ENCODE data around the gene TNFAIP8L3. TPM values are rescaled to one million over a fixed set of nuclear protein-coding genes. Genes with fewer than 3 reads are reported as not detected.

Gene TNFAIP8L3
- total RNA-seq, 1 donor from 2014 or later, result not detected

- H3K79me2 ChIP-seq (ENCODE audit: low read depth), result no peaks in the 10 kb centered on the region
Observed at GRCh38 chr15:51075826-51076523, 18.7 kb downstream of the TNFAIP8L3 start.

GRCh38 chr15:51075364-51075763 lies 19.3 kb downstream of the TNFAIP8L3 start:
- no peaks in the 10 kb centered on the region for H3K4me1 ChIP-seq
- TF ChIP-seq EZH2 (IDR thresholded peaks at IDR 0.05) (no peak), EZH2phosphoT487 (IDR thresholded peaks at IDR 0.05) (no peak)
- H3K79me2 ChIP-seq (ENCODE audit: low read depth), result no peaks in the 10 kb centered on the region
- H3K27me3 ChIP-seq, result no peaks in the 10 kb centered on the region
- no peak overlapping the region for H3K9ac ChIP-seq
- no peak overlapping the region for H3K27ac ChIP-seq
- Mint-ChIP-seq H3K27ac (no peak overlapping the region), H3K27me3 (ENCODE audit: insufficient read depth, low read depth) (peaks cover 3% of the 10 kb centered on the region), H3K4me3 (no peak overlapping the region), H3K4me1 (peaks cover 2% of the 10 kb centered on the region), H3K9me3 (no peaks in the 10 kb centered on the region), H3K36me3 (no peaks in the 10 kb centered on the region)
- no peaks in the 10 kb centered on the region for H4K20me1 ChIP-seq (ENCODE audit: low read depth)
- no peak for DNase-seq (ENCODE audit: low spot score)
- H2AFZ ChIP-seq (replicated peaks), result no peak overlapping the region
- H3F3A ChIP-seq (ENCODE audit: low read depth), result no peaks in the 10 kb centered on the region
- no peaks in the 10 kb centered on the region for H3K36me3 ChIP-seq
- no peak overlapping the region for H3K4me2 ChIP-seq
- H3K9me3 ChIP-seq (ENCODE audit: low read depth), result no peaks in the 10 kb centered on the region
- no peak overlapping the region for H3K4me3 ChIP-seq

More at GRCh38 chr15:51075826-51076523, 18.7 kb downstream of the TNFAIP8L3 start:
- Mint-ChIP-seq H3K27me3 (ENCODE audit: insufficient read depth, low read depth) (peaks cover 3% of the 10 kb centered on the region), H3K27ac (no peak overlapping the region), H3K4me1 (peaks cover 2% of the 10 kb centered on the region), H3K4me3 (no peak overlapping the region), H3K9me3 (no peaks in the 10 kb centered on the region), H3K36me3 (no peaks in the 10 kb centered on the region)
- no peak for DNase-seq (ENCODE audit: low spot score)
- H4K20me1 ChIP-seq (ENCODE audit: low read depth), result no peaks in the 10 kb centered on the region
- no peak for TF ChIP-seq CTCF (IDR thresholded peaks at IDR 0.05)
- no peak for TF ChIP-seq EZH2phosphoT487 (IDR thresholded peaks at IDR 0.05)
- no peak for TF ChIP-seq EZH2 (IDR thresholded peaks at IDR 0.05)
- no peaks in the 10 kb centered on the region for H3K27me3 ChIP-seq
- H3K4me3 ChIP-seq, result no peak overlapping the region
- H3K9me3 ChIP-seq (ENCODE audit: low read depth), result no peaks in the 10 kb centered on the region
- H3K4me1 ChIP-seq, result no peaks in the 10 kb centered on the region
- no peak overlapping the region for H3K9ac ChIP-seq
- no peak overlapping the region for H3K27ac ChIP-seq
- no peaks in the 10 kb centered on the region for H3K36me3 ChIP-seq
- H3K4me2 ChIP-seq, result no peak overlapping the region
- no peaks in the 10 kb centered on the region for H3F3A ChIP-seq (ENCODE audit: low read depth)
- no peak overlapping the region for H2AFZ ChIP-seq (replicated peaks)

- H3K9me3 ChIP-seq (ENCODE audit: low read depth), result no peaks in the 10 kb centered on the region
- no peak overlapping the region for H3K4me2 ChIP-seq
- no peaks in the 10 kb centered on the region for H3K36me3 ChIP-seq
- H3K36me3 Mint-ChIP-seq, result no peaks in the 10 kb centered on the region
- no peak overlapping the region for H3K27ac ChIP-seq
- H3K79me2 ChIP-seq (ENCODE audit: low read depth), result no peaks in the 10 kb centered on the region
- H3K9me3 Mint-ChIP-seq, result no peaks in the 10 kb centered on the region
- H2AFZ ChIP-seq (replicated peaks), result no peak overlapping the region
- no peaks in the 10 kb centered on the region for H4K20me1 ChIP-seq (ENCODE audit: low read depth)
- H3K4me1 Mint-ChIP-seq, result peaks cover 2% of the 10 kb centered on the region
- TF ChIP-seq EZH2phosphoT487 (IDR thresholded peaks at IDR 0.05) (no peak), CTCF (IDR thresholded peaks at IDR 0.05) (no peak), EZH2 (IDR thresholded peaks at IDR 0.05) (no peak)
- H3K4me1 ChIP-seq, result no peaks in the 10 kb centered on the region
- H3K27me3 ChIP-seq, result no peaks in the 10 kb centered on the region
- H3K4me3 ChIP-seq, result no peak overlapping the region
- H3K9ac ChIP-seq, result no peak overlapping the region
- H3K4me3 Mint-ChIP-seq, result no peak overlapping the region
- H3K27ac Mint-ChIP-seq, result no peak overlapping the region
- no peaks in the 10 kb centered on the region for H3F3A ChIP-seq (ENCODE audit: low read depth)
- no peak for DNase-seq (ENCODE audit: low spot score)
- H3K27me3 Mint-ChIP-seq (ENCODE audit: insufficient read depth, low read depth), result peaks cover 3% of the 10 kb centered on the region
Observed at GRCh38 chr15:51074926-51075325, 19.8 kb downstream of the TNFAIP8L3 start.

- no peaks in the 10 kb centered on the region for H3K9me3 ChIP-seq (ENCODE audit: low read depth)
- no peaks in the 10 kb centered on the region for H3K79me2 ChIP-seq (ENCODE audit: low read depth)
- H3K4me3 Mint-ChIP-seq, result no peak overlapping the region
- no peaks in the 10 kb centered on the region for H3K36me3 Mint-ChIP-seq
- no peaks in the 10 kb centered on the region for H3F3A ChIP-seq (ENCODE audit: low read depth)
- TF ChIP-seq EZH2 (IDR thresholded peaks at IDR 0.05) (no peak), EZH2phosphoT487 (IDR thresholded peaks at IDR 0.05) (no peak), CTCF (IDR thresholded peaks at IDR 0.05) (no peak)
- no peak for DNase-seq (ENCODE audit: low spot score)
- H4K20me1 ChIP-seq (ENCODE audit: low read depth), result no peaks in the 10 kb centered on the region
- H3K27ac Mint-ChIP-seq, result no peak overlapping the region
- H3K27ac ChIP-seq, result no peak overlapping the region
- no peaks in the 10 kb centered on the region for H3K27me3 ChIP-seq
- no peaks in the 10 kb centered on the region for H3K36me3 ChIP-seq
- no peak overlapping the region for H3K4me3 ChIP-seq
- H2AFZ ChIP-seq (replicated peaks), result no peak overlapping the region
- H3K4me1 Mint-ChIP-seq, result no peaks in the 10 kb centered on the region
- H3K4me2 ChIP-seq, result no peak overlapping the region
- H3K9ac ChIP-seq, result no peak overlapping the region
- no peaks in the 10 kb centered on the region for H3K4me1 ChIP-seq
- no peaks in the 10 kb centered on the region for H3K27me3 Mint-ChIP-seq (ENCODE audit: insufficient read depth, low read depth)
- no peaks in the 10 kb centered on the region for H3K9me3 Mint-ChIP-seq
Observed at GRCh38 chr15:51071578-51071977, 23.1 kb downstream of the TNFAIP8L3 start.

All from neural progenitor cell (in vitro differentiated cells).